Prostate gland (tissue), 2 donors: ENCODE data around the gene ASB18. TPM values are rescaled to one million over a fixed set of nuclear protein-coding genes. Genes with fewer than 3 reads are reported as not detected.
"Not testable (repeated sequence)": the region's sequence is repeated elsewhere in the genome, so short reads cannot be mapped to it uniquely, and the experiment has no call there.

Experiments
- DNase-seq: peaks from one replicate; pipeline ENCODE4 v3.0.0-alpha.2; 2019; ENCODE audit warnings: low spot score
- H3K27ac ChIP-seq, 2 donors: fragments of 200-600 bp; sonication (generic); 2 replicates each; pipeline ENCODE4 v1.5.1; 2017 to 2019
- H3K27me3 ChIP-seq: fragments of 200-600 bp; sonication (generic); replicated peaks from 2 replicates; pipeline ENCODE4 v1.5.1; 2019; ENCODE audit not compliant: insufficient read depth
- H3K36me3 ChIP-seq, 2 donors: fragments of 200-600 bp; sonication (generic); 1 replicate in 1 of 2; 2 replicates in 1 of 2; pipeline versions ENCODE4 v1.5.1 to v1.8.1; 2017 to 2019
- H3K4me1 ChIP-seq: fragments of 200-600 bp; sonication (generic); replicated peaks from 2 replicates; pipeline ENCODE4 v1.5.1; 2019
- H3K4me3 ChIP-seq, 2 donors: fragments of 200-600 bp; sonication (generic); 2 replicates each; pipeline ENCODE4 v1.5.1; 2017 to 2019
- H3K9me3 ChIP-seq: fragments of 200-600 bp; sonication (generic); 2 replicates; pipeline ENCODE4 v1.5.1; 2017
- CTCF ChIP-seq, 4 experiments: fragments of 200-600 bp in 2 of 4; fragments of 450-650 bp in 2 of 4; sonication (generic) in 2 of 4; IDR thresholded peaks; 1 replicate in 3 of 4; 2 replicates in 1 of 4; pipeline ENCODE4 v1.5.1; 2016 to 2019; ENCODE audit warnings: antibody characterized with exemption in 4 of 4, mild to moderate bottlenecking in 2 of 4, moderate library complexity in 2 of 4
- POLR2A ChIP-seq: fragments of 450-650 bp; IDR thresholded peaks from one replicate; pipeline ENCODE4 v1.6.1; 2016; ENCODE audit warnings: antibody characterized with exemption, mild to moderate bottlenecking
- POLR2AphosphoS5 ChIP-seq: sonication (generic); formaldehyde crosslinking; IDR thresholded peaks from one replicate; pipeline ENCODE4 v1.6.1; 2017; ENCODE audit warnings: antibody characterized with exemption
- WGBS: methylation state at CpG from one replicate; pipeline ENCODE4 v1.1.5; 2018; 5-methylcytosine and 5-hydroxymethylcytosine counted together
- intact Hi-C: fragments of 100-400 bp; cut with DNase I; formaldehyde crosslinking; loops from one replicate; pipeline ENCODE4 v1.14.2; 2022
- total RNA-seq, 2 donors: library from RNA; depleted of rRNA; stranded (reverse); fragments of >200 nt; gene quantifications; one replicate each; pipeline ENCODE4 v1.1.0, GENCODE V29; 2016

The ASB18 gene
- total RNA-seq, 2 donors from 2014 or later, result not detected

GRCh38 chr2:236271851-236272250 lies 7.6 kb upstream of the ASB18 start:
- H3K36me3 ChIP-seq, result no peaks in the 10 kb centered on the region
- no peaks in the 10 kb centered on the region for H3K9me3 ChIP-seq
- no peak overlapping the region for H3K4me3 ChIP-seq
- no peak for TF ChIP-seq CTCF (IDR thresholded peaks at IDR 0.05)
- TF ChIP-seq POLR2A, result no peak
- TF ChIP-seq POLR2AphosphoS5, result no peak
- WGBS, result 87% methylated on average over 5 of the region's 5 CpGs
- no peak overlapping the region for H3K27ac ChIP-seq
- no peaks in the 10 kb centered on the region for H3K27me3 ChIP-seq
- H3K4me1 ChIP-seq, result no peaks in the 10 kb centered on the region
- intact Hi-C loops, result no loop called here
- no peak for DNase-seq

DNA sequence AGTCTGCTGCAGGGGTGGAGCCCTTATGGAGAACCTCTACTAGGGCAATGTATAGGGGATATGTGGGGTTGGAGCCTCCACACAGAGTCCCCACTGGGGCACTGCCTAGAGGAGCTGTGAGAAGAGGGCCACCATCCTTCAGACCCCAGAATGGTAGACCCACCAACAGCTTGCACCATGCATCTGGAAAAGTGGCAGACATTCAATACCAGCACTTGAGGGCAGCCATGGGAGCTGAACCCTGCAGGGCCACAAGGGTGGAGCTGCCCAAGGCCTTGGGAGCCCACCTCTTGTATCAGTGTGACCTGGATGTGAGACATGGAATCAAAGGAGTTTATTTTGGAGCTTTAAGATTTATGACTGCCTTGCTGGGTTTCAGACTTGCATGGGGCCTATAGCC lies 5.7 kb upstream of the ASB18 start:
- H3K9me3 ChIP-seq, DNase-seq, H3K27ac ChIP-seq, H3K27me3 ChIP-seq, H3K4me1 ChIP-seq, H3K4me3 ChIP-seq, intact Hi-C loops, H3K36me3 ChIP-seq: not testable (repeated sequence)

- DNase-seq, result no peak
- Histone ChIP-seq H3K4me3 (no peak overlapping the region), H3K27me3 (no peaks in the 10 kb centered on the region), H3K9me3 (no peaks in the 10 kb centered on the region), H3K4me1 (no peaks in the 10 kb centered on the region), H3K27ac (no peak overlapping the region), H3K36me3 (no peaks in the 10 kb centered on the region)
- TF ChIP-seq POLR2A (no peak), POLR2AphosphoS5 (no peak), CTCF (IDR thresholded peaks at IDR 0.05) (no peak)
- intact Hi-C loops, result no loop called here
These were observed 1.5 kb upstream of the ASB18 start for GRCh38 chr2:236265675-236266074.

DNA sequence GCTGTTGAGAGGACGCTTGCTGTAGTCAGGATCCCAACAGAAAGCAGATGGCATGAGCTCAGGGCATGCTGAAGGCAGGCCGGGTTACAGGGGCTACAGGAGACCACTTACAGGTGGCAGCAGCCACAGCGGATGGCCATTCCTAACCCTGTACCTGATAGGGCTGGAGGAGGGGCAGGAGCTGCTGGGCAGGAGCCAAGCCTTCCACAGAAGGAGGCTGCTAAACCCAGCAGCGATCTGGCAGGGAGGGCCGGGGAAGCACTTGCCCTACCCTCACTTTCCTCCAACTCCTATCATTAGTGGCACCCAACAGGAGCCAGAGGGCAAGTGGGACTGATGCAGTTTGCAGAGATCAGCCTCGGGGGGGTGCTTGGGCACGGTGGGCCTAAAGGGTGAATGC lies 2.0 kb downstream of the ASB18 start:
- Histone ChIP-seq H3K27me3 (peaks cover 2% of the 10 kb centered on the region), H3K4me1 (no peaks in the 10 kb centered on the region), H3K36me3 (no peaks in the 10 kb centered on the region), H3K27ac (no peak overlapping the region), H3K4me3 (no peak overlapping the region), H3K9me3 (no peaks in the 10 kb centered on the region)
- intact Hi-C loops, result no loop called here
- TF ChIP-seq POLR2A (no peak), CTCF (IDR thresholded peaks at IDR 0.05) (no peak), POLR2AphosphoS5 (no peak)
- DNase-seq, result no peak
- WGBS, result 88% methylated on average over 7 of the region's 7 CpGs

DNA sequence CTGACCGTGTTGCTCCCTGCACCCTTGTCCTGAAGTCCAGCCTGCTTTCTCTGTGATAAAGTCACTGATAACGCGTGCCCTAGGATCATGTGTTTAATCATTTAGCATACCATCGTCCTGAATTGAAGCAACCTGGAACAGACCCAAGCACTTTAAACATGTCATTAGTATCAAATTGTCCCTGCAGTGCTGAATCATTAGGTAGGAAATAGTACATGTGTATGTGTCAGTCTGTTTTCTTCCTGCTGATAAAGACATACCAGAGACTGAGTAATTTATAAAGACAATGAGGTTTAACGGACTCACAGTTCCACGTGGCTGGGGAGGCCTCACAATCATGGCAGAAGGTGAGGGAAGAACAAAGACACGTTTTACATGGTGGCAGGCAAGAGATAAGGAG lies 2.8 kb downstream of the ASB18 start:
- TF ChIP-seq POLR2A, result no peak
- TF ChIP-seq CTCF (IDR thresholded peaks at IDR 0.05), result no peak
- no peak for TF ChIP-seq POLR2AphosphoS5
- no peak for DNase-seq
- Histone ChIP-seq H3K27ac (no peak overlapping the region), H3K9me3 (no peaks in the 10 kb centered on the region), H3K4me1 (no peaks in the 10 kb centered on the region), H3K4me3 (no peak overlapping the region), H3K27me3 (peaks cover 2% of the 10 kb centered on the region), H3K36me3 (no peaks in the 10 kb centered on the region)
- 56% methylated on average over 7 of the region's 7 CpGs for WGBS
- intact Hi-C loops, result no loop called here
